H1 (cell line): Measurements from ENCODE around the gene TAF13. TPM values are rescaled to one million over a fixed set of nuclear protein-coding genes. Genes with fewer than 3 reads are reported as not detected.

Experiments
- CTCF ChIA-PET: fragments of 300-600 bp; sonication (Branson Sonifier 250); formaldehyde crosslinking; loops from one replicate; lab custom pipeline; 2021; ENCODE audit not compliant: partially characterized antibody; lab: Charles Lee
- POLR2A ChIA-PET: fragments of 300-600 bp; sonication (Branson Sonifier 250); formaldehyde crosslinking; loops from one replicate; lab custom pipeline; 2021; ENCODE audit warnings: inconsistent platforms; ENCODE audit not compliant: partially characterized antibody; lab: Charles Lee
- DNase-seq, 2 experiments: peaks; one replicate each; pipeline versions ENCODE4 v3.0.0 to v3.0.0-alpha.2; 2010 to 2022; ENCODE audit warnings: low spot score in 2 of 2, low read depth in 1 of 2, mixed read lengths in 1 of 2
- FAIRE-seq: peaks from 2 replicates; lab custom pipeline; 2011; peaks lifted over from hg19 to GRCh38; lab: Jason Lieb, UNC
- H2AFZ ChIP-seq: 2 replicates; pipeline ENCODE4 v1.8.1; 2012; ENCODE audit warnings: low read length, inconsistent platforms
- H2AK5ac ChIP-seq: 2 replicates; pipeline ENCODE4 v1.6.1; 2013; ENCODE audit warnings: low read depth, low read length
- H2BK120ac ChIP-seq: replicated peaks from 2 replicates; pipeline ENCODE3; 2013; ENCODE audit warnings: low read depth, low read length, inconsistent platforms
- H2BK12ac ChIP-seq: 2 replicates; pipeline ENCODE4 v1.6.1; 2013; ENCODE audit warnings: low read depth, low read length
- H2BK15ac ChIP-seq: 2 replicates; pipeline ENCODE4 v1.6.1; 2013; ENCODE audit warnings: low read length
- H2BK20ac ChIP-seq: 2 replicates; pipeline ENCODE4 v1.6.1; 2013; ENCODE audit warnings: low read length
- H2BK5ac ChIP-seq: 2 replicates; pipeline ENCODE4 v1.6.1; 2013; ENCODE audit warnings: low read depth, low read length
- H3K14ac ChIP-seq: 2 replicates; pipeline ENCODE4 v1.6.1; 2013; ENCODE audit warnings: inconsistent platforms; ENCODE audit not compliant: insufficient read length
- H3K18ac ChIP-seq: 2 replicates; pipeline ENCODE4 v1.6.1; 2013; ENCODE audit warnings: low read length; ENCODE audit errors: extremely low read depth
- H3K23ac ChIP-seq: 2 replicates; pipeline ENCODE4 v1.6.1; 2013; ENCODE audit warnings: inconsistent platforms; ENCODE audit not compliant: insufficient read length
- H3K23me2 ChIP-seq: 2 replicates; pipeline ENCODE4 v1.6.1; 2013; ENCODE audit warnings: low read depth, low read length
- H3K27ac ChIP-seq: 2 replicates; pipeline ENCODE4 v1.6.1; 2011; ENCODE audit warnings: low read depth, low read length, inconsistent platforms
- H3K27me3 ChIP-seq, 4 experiments: replicated peaks in 1 of 4; 1 replicate in 1 of 4; 2 replicates in 3 of 4; pipeline versions ENCODE4 v1.6.1 to v1.8.1; 2011 to 2013; ENCODE audit warnings: low read length in 3 of 4, mild to moderate bottlenecking in 3 of 4, inconsistent platforms in 2 of 4, mixed read lengths in 2 of 4, moderate library complexity in 1 of 4; ENCODE audit not compliant: control insufficient read depth in 3 of 4, insufficient read depth in 3 of 4; ENCODE audit errors: extremely low read depth in 1 of 4
- H3K36me3 ChIP-seq, 4 experiments: 2 replicates each; pipeline versions ENCODE4 v1.6.1 to v1.8.1; 2011 to 2013; ENCODE audit warnings: mild to moderate bottlenecking in 4 of 4, low read length in 3 of 4, moderate library complexity in 2 of 4, control low read depth in 1 of 4, inconsistent platforms in 1 of 4; ENCODE audit not compliant: insufficient read depth in 4 of 4, control insufficient read depth in 2 of 4
- H3K4ac ChIP-seq: replicated peaks from 2 replicates; pipeline ENCODE3; 2013; ENCODE audit warnings: low read length, low read depth, mixed read lengths, inconsistent platforms; ENCODE audit not compliant: insufficient read length
- H3K4me1 ChIP-seq, 4 experiments: replicated peaks in 1 of 4; 1 replicate in 1 of 4; 2 replicates in 3 of 4; pipeline versions ENCODE4 v1.6.1 to v1.8.1; 2011 to 2013; ENCODE audit warnings: low read length in 3 of 4, inconsistent platforms in 2 of 4, mixed read lengths in 1 of 4; ENCODE audit not compliant: insufficient read depth in 4 of 4, control insufficient read depth in 3 of 4
- H3K4me2 ChIP-seq, 2 experiments: 2 replicates each; pipeline versions ENCODE4 v1.6.1 to v1.8.1; 2011 to 2013; ENCODE audit warnings: low read depth in 2 of 2, low read length in 2 of 2, control low read depth in 1 of 2, inconsistent platforms in 1 of 2, mild to moderate bottlenecking in 1 of 2; ENCODE audit not compliant: insufficient read depth in 1 of 2
- H3K4me3 ChIP-seq, 4 experiments: fragments of 200-600, 300-600 bp in 1 of 4; sonication (generic), shearing (Covaris generic), sonication (Bioruptor Twin) in 1 of 4; 2 replicates each; pipeline versions ENCODE4 v1.5.1 to v1.8.1; 2011 to 2016; ENCODE audit warnings: low read length in 4 of 4, low read depth in 3 of 4, control low read depth in 2 of 4, inconsistent platforms in 2 of 4, mild to moderate bottlenecking in 2 of 4, mixed read lengths in 1 of 4, moderate library complexity in 1 of 4; ENCODE audit not compliant: insufficient read depth in 2 of 4; ENCODE audit errors: extremely low read depth in 1 of 4
- H3K56ac ChIP-seq: replicated peaks from 2 replicates; pipeline ENCODE3; 2013; ENCODE audit warnings: low read depth, mild to moderate bottlenecking, mixed read lengths, low read length, inconsistent platforms; ENCODE audit not compliant: insufficient read length
- H3K79me1 ChIP-seq: 2 replicates; pipeline ENCODE4 v1.6.1; 2013; ENCODE audit warnings: low read depth, low read length, control low read depth
- H3K79me2 ChIP-seq, 2 experiments: 2 replicates each; pipeline versions ENCODE4 v1.6.1 to v1.8.1; 2012 to 2013; ENCODE audit warnings: low read length in 2 of 2, mild to moderate bottlenecking in 2 of 2, inconsistent platforms in 1 of 2; ENCODE audit not compliant: insufficient read depth in 2 of 2, control insufficient read depth in 1 of 2
- H3K9ac ChIP-seq, 4 experiments: replicated peaks in 1 of 4; 1 replicate in 1 of 4; 2 replicates in 3 of 4; pipeline versions ENCODE4 v1.6.1 to v1.8.1; 2011 to 2013; ENCODE audit warnings: low read depth in 3 of 4, low read length in 3 of 4, control low read depth in 2 of 4, mild to moderate bottlenecking in 2 of 4, moderate library complexity in 2 of 4, inconsistent platforms in 1 of 4; ENCODE audit errors: extremely low read depth in 1 of 4
- H3K9me3 ChIP-seq, 2 experiments: 2 replicates each; pipeline versions ENCODE4 v1.6.1 to v1.8.1; 2012 to 2013; ENCODE audit warnings: mild to moderate bottlenecking in 2 of 2, moderate library complexity in 2 of 2, control low read depth in 1 of 2, inconsistent platforms in 1 of 2, low read depth in 1 of 2, low read length in 1 of 2, mixed read lengths in 1 of 2; ENCODE audit not compliant: insufficient read depth in 2 of 2
- H4K20me1 ChIP-seq, 2 experiments: replicated peaks in 1 of 2; 2 replicates each; pipeline versions ENCODE3 to v1.8.1; 2011 to 2013; ENCODE audit warnings: inconsistent platforms in 2 of 2, low read length in 2 of 2, mild to moderate bottlenecking in 1 of 2; ENCODE audit not compliant: insufficient read depth in 2 of 2, control insufficient read depth in 1 of 2
- H4K5ac ChIP-seq: 2 replicates; pipeline ENCODE4 v1.6.1; 2013; ENCODE audit warnings: low read length, low read depth, mixed read lengths, inconsistent platforms; ENCODE audit not compliant: insufficient read length
- H4K8ac ChIP-seq: 2 replicates; pipeline ENCODE4 v1.8.0; 2013; ENCODE audit warnings: mild to moderate bottlenecking, moderate library complexity, low read length, inconsistent platforms; ENCODE audit not compliant: insufficient read depth; ENCODE audit errors: extremely low read depth
- H4K91ac ChIP-seq: replicated peaks from 2 replicates; pipeline ENCODE3; 2013; ENCODE audit warnings: low read length, mixed read lengths, inconsistent platforms; ENCODE audit not compliant: insufficient read length
- CEBPB ChIP-seq: IDR thresholded peaks from 2 replicates; pipeline ENCODE4 v1.6.1; 2012; ENCODE audit warnings: low read depth, low read length
- CHD2 ChIP-seq: IDR thresholded peaks from 2 replicates; pipeline ENCODE4 v1.6.1; 2012; ENCODE audit warnings: low read length, improper control_type of control experiment
- EZH2 ChIP-seq: fragments of 200-600 bp; sonication (generic); IDR thresholded peaks from 2 replicates; pipeline ENCODE4 v1.7.1; 2012; ENCODE audit warnings: low read depth, mild to moderate bottlenecking, moderate library complexity, low read length, inconsistent platforms; ENCODE audit not compliant: severe bottlenecking
- JUND ChIP-seq: IDR thresholded peaks from 2 replicates; pipeline ENCODE4 v1.6.1; 2011; ENCODE audit warnings: mild to moderate bottlenecking, improper control_type of control experiment, low read length
- POLR2AphosphoS5 ChIP-seq: IDR thresholded peaks from 2 replicates; pipeline ENCODE4 v1.6.1; 2011; ENCODE audit warnings: low read depth, low read length
- RBBP5 ChIP-seq: IDR thresholded peaks from 2 replicates; pipeline ENCODE4 v1.7.1; 2012; ENCODE audit warnings: low read depth, mild to moderate bottlenecking, inconsistent platforms, low read length, moderate library complexity, borderline replicate concordance
- SP1 ChIP-seq: IDR thresholded peaks from 2 replicates; pipeline ENCODE4 v1.6.1; 2011; ENCODE audit warnings: low read depth, low read length
- SP2 ChIP-seq: IDR thresholded peaks from 2 replicates; pipeline ENCODE4 v1.6.1; 2012; ENCODE audit warnings: mild to moderate bottlenecking, low read length, inconsistent platforms
- SP4 ChIP-seq: IDR thresholded peaks from 2 replicates; pipeline ENCODE4 v1.6.1; 2012; ENCODE audit warnings: low read length, inconsistent platforms
- TAF7 ChIP-seq: optimal IDR thresholded peaks from 2 replicates; pipeline ENCODE3; 2011; ENCODE audit warnings: low read depth, mild to moderate bottlenecking, inconsistent platforms, low read length, moderate library complexity, borderline replicate concordance
- WGBS, 2 experiments: shearing (Covaris generic) in 1 of 2; methylation state at CpG; one replicate each; pipeline versions ENCODE4 v1.1.6 to v1.1.7; 2013 to 2015; ENCODE audit warnings: low lambda C conversion rate in 2 of 2, mixed read lengths in 2 of 2, inconsistent platforms in 1 of 2, low coverage in 1 of 2, missing lambda C conversion rate in 1 of 2; ENCODE audit not compliant: insufficient replicate concordance in 2 of 2, insufficient coverage in 1 of 2, insufficient read length in 1 of 2; ENCODE audit errors: extremely low coverage in 1 of 2, missing lambda C conversion rate in 1 of 2; 5-methylcytosine and 5-hydroxymethylcytosine counted together
- polyA plus RNA-seq, 7 experiments: library from polyadenylated mRNA; depleted of rRNA in 3 of 7; stranded (reverse) in 5 of 7; unstranded in 2 of 7; fragments of >200 nt in 5 of 7; fragments of 200-250 nt in 2 of 7; gene quantifications; 1 replicate in 5 of 7; 2 replicates in 1 of 7; 4 replicates in 1 of 7; pipeline versions ENCODE4 v1.2.1 to v1.2.3, GENCODE V29; 2011 to 2013; ENCODE audit warnings: missing spikeins in 2 of 7, mixed read lengths in 2 of 7
- total RNA-seq: library from RNA; stranded (reverse); fragmentation: NEBNext Ultra II Directional; extraction: Animal tissue kit (Norgen Biotek cat#: 25700); gene quantifications from 2 replicates; pipeline ENCODE4 v1.2.1, GENCODE V29; 2021
- TF ChIP-seq, protein P1 (sequence below): IDR thresholded peaks from 2 replicates; pipeline ENCODE4 v1.6.1; 2011; ENCODE audit warnings: low read depth, mild to moderate bottlenecking, low read length; ENCODE audit not compliant: insufficient read depth
- TF ChIP-seq, protein P2 (sequence below): IDR thresholded peaks from 2 replicates; pipeline ENCODE4 v1.6.1; 2011; ENCODE audit warnings: low read length, improper control_type of control experiment

The TAF13 gene
- total and polyA plus RNA-seq, 2 of the 8 experiments (the other 6 are each of a cell fraction or from before 2014, with no cell fraction given): 13.1 to 41.7 TPM

DNA sequence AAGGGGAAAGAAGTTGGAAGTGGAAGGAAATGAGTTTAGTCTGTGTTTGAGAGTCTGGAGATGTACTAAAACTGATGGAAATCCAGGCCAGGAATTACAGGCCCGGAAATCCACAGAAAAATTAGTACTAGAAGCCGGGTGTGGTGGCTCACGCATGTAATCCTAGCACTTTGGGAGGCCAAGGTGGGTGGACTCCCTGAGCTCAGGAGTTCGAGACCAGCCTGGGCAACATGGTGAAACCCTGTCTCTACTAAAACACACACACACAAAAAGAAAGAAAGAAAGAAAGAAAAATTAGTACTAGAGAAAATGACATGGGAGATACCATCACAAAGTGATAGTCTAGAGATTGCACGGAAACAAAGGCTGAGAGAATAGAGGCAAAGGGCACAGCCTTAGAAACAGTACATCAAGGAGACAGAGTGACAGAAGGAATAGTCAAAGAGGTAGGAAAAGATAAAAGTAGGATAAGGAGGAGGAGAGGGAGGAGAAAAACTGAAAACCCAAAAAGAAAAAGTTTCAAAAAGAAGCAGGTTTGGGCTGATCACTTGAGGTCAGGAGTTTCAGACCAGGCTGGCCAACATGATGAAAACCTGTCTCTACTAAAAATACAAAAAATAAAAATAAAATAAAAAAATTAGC lies 4.8 kb upstream of the TAF13 start:
- H3K4me3 ChIP-seq: no peak overlapping the region
- H3K79me1 ChIP-seq: no peaks in the 10 kb centered on the region
- no peak overlapping the region for H2AK5ac ChIP-seq
- H3K14ac ChIP-seq: no peak overlapping the region
- H3K27me3 ChIP-seq: no peaks in the 10 kb centered on the region
- H2AFZ ChIP-seq: peak overlapping the region; percentile 96
- H3K18ac ChIP-seq: no peak overlapping the region; the same call in 1 of the 2 replicates
- no peak overlapping the region for H2BK5ac ChIP-seq
- no peak overlapping the region for H3K23ac ChIP-seq
- no peak overlapping the region for H3K4ac ChIP-seq
- no peak overlapping the region for H4K5ac ChIP-seq
- no peak overlapping the region for H4K91ac ChIP-seq
- no peak for DNase-seq
- H2BK12ac ChIP-seq: no peak overlapping the region; the same call in 1 of the 2 replicates
- H3K56ac ChIP-seq: no peak overlapping the region
- H3K9ac ChIP-seq: no peak overlapping the region
- no peak overlapping the region for H2BK120ac ChIP-seq
- ChIA-PET POLR2A (interaction anchor here (0.6 to 5.5 kb wide), 4 partner anchors 8 to 161 kb away, joined by 3 to 34 read pairs (median 4); partner anchors contain the start of gene TMEM167B), CTCF (interaction anchor here (0.6 to 1.3 kb wide), 2 partner anchors 11 to 147 kb away, joined by 3 read pairs; no protein-coding TSS in a partner anchor)
- no peak overlapping the region for H3K27ac ChIP-seq
- H2BK15ac ChIP-seq: no peak overlapping the region
- no peaks in the 10 kb centered on the region for H4K20me1 ChIP-seq
- no peaks in the 10 kb centered on the region for H3K36me3 ChIP-seq
- H4K8ac ChIP-seq: no peak overlapping the region
- no peak for FAIRE-seq
- peak overlapping the region in 1 of 2 experiments; percentile 73; a peak in 1 of 4 replicates for H3K4me2 ChIP-seq
- no peak overlapping the region for H2BK20ac ChIP-seq
- H3K4me1 ChIP-seq: peaks cover 0 to 7% (median 3%) of the 10 kb centered on the region in 4 experiments; a peak in 5 of 7 replicates
- H3K79me2 ChIP-seq: peaks cover 0 to 2% of the 10 kb centered on the region in 2 experiments; a peak in 2 of 4 replicates
- no peaks in the 10 kb centered on the region; the same call in 1 of the 2 replicates for H3K23me2 ChIP-seq
- 83% methylated on average over 5 of the region's 5 CpGs; no CpG with 5 or more reads in 1 of the 2 experiments for WGBS, 2 experiments
- no peaks in the 10 kb centered on the region for H3K9me3 ChIP-seq
- TF ChIP-seq POLR2AphosphoS5 (no peak), SP2 (no peak), EZH2 (no peak), TAF7 (no peak), SP4 (no peak), CEBPB (no peak), SP1 (no peak), RBBP5 (no peak), JUND (no peak), CHD2 (no peak)
- TF ChIP-seq, protein P1, sequence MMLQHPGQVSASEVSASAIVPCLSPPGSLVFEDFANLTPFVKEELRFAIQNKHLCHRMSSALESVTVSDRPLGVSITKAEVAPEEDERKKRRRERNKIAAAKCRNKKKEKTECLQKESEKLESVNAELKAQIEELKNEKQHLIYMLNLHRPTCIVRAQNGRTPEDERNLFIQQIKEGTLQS: no peak
- TF ChIP-seq, protein P2, sequence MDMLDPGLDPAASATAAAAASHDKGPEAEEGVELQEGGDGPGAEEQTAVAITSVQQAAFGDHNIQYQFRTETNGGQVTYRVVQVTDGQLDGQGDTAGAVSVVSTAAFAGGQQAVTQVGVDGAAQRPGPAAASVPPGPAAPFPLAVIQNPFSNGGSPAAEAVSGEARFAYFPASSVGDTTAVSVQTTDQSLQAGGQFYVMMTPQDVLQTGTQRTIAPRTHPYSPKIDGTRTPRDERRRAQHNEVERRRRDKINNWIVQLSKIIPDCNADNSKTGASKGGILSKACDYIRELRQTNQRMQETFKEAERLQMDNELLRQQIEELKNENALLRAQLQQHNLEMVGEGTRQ: no peak
